A549 treated with GW870086 at 1 μM for 4 hours (cell line): ENCODE measurements around the gene PLEKHG4B. TPM values are rescaled to one million over a fixed set of nuclear protein-coding genes. Genes with fewer than 3 reads are reported as not detected.

Source experiments
- total RNA-seq: library from RNA; stranded (reverse); fragments of 200-300 nt; extraction: Qiagen RNA extraction; gene quantifications from 5 replicates; pipeline ENCODE4 v1.2.3, GENCODE V29; 2022; ENCODE audit warnings: low read depth

The PLEKHG4B gene, protein sequence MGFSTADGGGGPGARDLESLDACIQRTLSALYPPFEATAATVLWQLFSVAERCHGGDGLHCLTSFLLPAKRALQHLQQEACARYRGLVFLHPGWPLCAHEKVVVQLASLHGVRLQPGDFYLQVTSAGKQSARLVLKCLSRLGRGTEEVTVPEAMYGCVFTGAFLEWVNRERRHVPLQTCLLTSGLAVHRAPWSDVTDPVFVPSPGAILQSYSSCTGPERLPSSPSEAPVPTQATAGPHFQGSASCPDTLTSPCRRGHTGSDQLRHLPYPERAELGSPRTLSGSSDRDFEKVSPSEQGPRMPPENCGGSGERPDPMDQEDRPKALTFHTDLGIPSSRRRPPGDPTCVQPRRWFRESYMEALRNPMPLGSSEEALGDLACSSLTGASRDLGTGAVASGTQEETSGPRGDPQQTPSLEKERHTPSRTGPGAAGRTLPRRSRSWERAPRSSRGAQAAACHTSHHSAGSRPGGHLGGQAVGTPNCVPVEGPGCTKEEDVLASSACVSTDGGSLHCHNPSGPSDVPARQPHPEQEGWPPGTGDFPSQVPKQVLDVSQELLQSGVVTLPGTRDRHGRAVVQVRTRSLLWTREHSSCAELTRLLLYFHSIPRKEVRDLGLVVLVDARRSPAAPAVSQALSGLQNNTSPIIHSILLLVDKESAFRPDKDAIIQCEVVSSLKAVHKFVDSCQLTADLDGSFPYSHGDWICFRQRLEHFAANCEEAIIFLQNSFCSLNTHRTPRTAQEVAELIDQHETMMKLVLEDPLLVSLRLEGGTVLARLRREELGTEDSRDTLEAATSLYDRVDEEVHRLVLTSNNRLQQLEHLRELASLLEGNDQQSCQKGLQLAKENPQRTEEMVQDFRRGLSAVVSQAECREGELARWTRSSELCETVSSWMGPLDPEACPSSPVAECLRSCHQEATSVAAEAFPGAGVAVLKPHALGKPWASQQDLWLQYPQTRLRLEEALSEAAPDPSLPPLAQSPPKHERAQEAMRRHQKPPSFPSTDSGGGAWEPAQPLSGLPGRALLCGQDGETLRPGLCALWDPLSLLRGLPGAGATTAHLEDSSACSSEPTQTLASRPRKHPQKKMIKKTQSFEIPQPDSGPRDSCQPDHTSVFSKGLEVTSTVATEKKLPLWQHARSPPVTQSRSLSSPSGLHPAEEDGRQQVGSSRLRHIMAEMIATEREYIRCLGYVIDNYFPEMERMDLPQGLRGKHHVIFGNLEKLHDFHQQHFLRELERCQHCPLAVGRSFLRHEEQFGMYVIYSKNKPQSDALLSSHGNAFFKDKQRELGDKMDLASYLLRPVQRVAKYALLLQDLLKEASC (N-terminal part only)
- 0.77 to 1.6 TPM (median 1.1 TPM) in 5 replicates for total RNA-seq

GRCh38 chr5:91556-92263, at the start of gene PLEKHG4B:
PLEKHG4B (plus strand) TSS chr5:92168; CDS start chr5:92232, 64 bp downstream.

DNA sequence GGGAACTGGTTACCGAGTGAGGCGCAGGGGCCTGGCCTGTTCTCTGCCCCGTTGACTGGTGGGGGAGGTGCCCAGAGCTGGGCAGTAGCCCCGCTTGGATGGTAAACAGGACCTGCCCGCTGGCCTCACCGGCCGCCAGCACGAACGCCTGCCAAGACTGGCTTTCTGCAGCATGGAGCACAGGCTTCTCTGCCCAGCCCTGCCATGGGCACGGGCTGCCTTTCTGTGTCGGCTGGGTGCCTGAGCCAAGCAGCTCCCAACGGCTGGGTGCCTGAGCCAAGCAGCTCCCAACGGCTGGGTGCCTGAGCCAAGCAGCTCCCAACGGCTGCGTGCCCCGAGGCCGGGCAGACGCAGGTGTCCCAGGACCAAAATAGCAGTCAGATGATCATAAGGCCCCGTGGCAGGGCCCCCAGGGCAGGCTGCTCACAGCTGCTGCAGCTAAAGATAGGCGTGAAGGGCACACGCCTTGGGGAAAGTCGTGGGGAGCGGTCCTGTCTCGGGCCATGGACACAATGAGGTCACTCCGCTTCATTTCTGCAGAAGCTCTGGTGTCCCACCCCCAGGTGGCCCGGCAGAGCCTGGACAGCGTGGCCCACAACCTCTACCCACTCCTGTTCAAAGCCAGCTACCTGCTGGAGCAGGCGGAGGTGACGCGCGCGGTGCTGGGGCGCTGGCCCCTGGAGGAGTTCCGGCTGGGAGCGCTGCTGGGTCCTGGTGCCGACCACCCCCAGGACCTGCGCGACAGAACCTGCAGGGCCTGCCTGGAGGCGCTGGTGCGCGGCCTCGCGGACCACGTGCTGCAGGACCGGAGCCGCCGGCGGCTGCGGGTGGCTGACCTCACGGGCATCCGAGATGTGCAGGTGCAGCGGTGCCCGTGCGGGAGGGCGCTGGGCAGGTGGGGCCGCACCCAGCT, 99.3 kb downstream of the PLEKHG4B start, which contains the start of gene LRRC14B:
TSS of gene LRRC14B (plus strand) at position 460 of the 913 bp plus-strand sequence. CDS start at position 504, 44 bp downstream.

DNA sequence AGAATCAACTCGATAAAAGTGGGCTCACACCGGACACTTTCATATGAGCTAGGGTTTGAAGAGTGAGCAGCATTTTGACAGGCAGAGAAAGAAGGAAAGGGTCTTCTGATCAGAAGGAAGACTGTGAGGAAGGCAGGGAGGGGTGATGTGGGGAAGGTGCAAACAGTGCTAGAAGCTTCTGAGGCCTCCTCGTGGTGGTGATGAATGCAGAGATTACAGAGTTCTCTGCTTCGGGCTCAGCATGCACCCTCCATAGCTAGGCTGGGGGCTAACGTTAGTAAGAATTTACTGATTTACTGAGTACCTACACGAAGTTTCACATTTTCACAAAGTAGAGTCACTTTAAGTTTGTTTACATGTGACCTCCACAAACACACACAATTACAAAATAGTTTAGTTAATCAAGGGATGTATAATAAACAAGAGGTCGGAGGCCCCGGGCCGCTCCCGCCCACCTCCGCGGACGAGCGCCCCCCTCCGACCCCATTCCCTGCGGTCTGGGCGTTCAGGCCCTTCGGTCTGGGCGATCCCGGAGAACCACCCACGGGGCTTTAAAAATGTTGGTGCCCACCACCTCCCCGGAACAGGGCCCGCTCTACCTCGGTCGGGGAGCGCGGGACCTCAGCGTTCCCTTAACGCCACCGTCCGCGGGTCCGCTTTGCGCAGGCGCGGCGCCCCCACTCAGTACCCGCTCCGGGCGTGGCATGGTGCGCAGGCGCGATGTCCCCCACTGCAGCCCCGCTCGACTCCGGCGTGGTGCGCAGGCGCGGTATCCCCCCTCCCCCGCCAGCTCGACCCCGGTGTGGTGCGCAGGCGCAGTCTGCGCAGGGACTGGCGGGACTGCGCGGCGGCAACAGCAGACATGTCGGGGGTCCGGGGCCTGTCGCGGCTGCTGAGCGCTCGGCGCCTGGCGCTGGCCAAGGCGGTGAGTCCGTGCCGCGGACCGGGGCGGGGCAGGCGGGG, 125.8 kb downstream of the PLEKHG4B start, which contains the start of the genes CCDC127 and SDHA:
TSS of gene CCDC127 (minus strand) at position 660 of the 963 bp plus-strand sequence. CDS start 1,304 bp downstream, outside the sequence.
TSS of gene SDHA (plus strand) at position 827 of the 963 bp plus-strand sequence. CDS start at position 863, 36 bp downstream.

Other genes starting within 250 kb of the PLEKHG4B start
- gene LRRC14B, start 99.3 kb downstream of the PLEKHG4B start, total RNA-seq = not detected in 5 replicates
- 5.1 to 5.8 TPM (median 5.6 TPM) in 5 replicates for gene CCDC127, start 126.0 kb downstream of the PLEKHG4B start, total RNA-seq
- 99.4 to 122 TPM (median 118 TPM) in 5 replicates for gene SDHA, start 126.2 kb downstream of the PLEKHG4B start, total RNA-seq
- gene PDCD6, start 179.5 kb downstream of the PLEKHG4B start, total RNA-seq = 174 to 198 TPM (median 188 TPM) in 5 replicates
- gene AHRR, start 229.5 kb downstream of the PLEKHG4B start, total RNA-seq = 4.1 to 4.7 TPM (median 4.3 TPM) in 5 replicates